ENCODE measurements around the gene MMD2. TPM values are rescaled to one million over a fixed set of nuclear protein-coding genes. Genes with fewer than 3 reads are reported as not detected.

The MMD2 gene
- total RNA-seq, 4 donors from 2014 or later: not detected

DNA sequence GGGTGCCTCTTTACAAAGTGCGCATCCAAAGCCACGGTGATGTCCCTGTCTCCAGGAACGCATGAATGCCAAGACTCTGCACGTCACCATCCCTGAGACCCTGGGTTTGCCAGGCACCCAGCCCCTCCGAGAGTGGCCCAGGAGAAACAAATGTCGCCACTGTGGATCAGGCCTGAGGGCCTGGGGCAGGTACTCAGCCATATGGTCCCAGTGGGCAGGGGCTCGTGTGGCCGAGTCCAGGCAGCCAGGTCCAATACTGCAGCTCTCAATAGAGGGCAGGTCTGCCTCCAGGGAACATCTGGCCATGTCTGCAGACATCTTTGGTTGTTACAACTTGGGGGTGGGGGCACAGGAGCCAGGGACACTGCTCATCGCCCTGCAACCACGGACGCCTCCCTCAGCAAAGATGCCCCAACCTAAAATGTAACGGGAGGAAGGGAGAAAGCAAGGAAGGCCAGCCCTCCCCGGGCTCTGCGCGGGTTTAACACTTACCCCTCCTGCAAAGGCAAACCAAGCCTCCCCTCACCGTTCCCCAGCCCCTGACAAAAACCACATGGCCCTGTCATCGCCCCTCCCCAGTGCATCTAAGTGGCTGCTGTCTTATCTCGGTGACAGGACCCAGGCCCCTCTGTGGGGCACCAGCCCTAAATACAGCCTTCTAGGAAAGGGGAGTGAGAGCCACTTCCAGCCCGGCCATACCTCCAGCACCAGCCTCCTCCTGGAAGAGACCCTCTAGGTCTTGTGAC is 86.9 kb downstream of the MMD2 start:
- intact Hi-C loops (cut with DNase I; ENCODE audit: low total_unique reads): no loop called here
- Histone ChIP-seq H3K27ac (no peak overlapping the region), H3K36me3 (no peaks in the 10 kb centered on the region), H3K4me3 (no peak overlapping the region), H3K27me3 (no peaks in the 10 kb centered on the region), H3K9me3 (no peaks in the 10 kb centered on the region), H3K4me1 (no peaks in the 10 kb centered on the region)
- no peak for TF ChIP-seq POLR2A (IDR thresholded peaks at IDR 0.05)
- DNase-seq: no peak

DNA sequence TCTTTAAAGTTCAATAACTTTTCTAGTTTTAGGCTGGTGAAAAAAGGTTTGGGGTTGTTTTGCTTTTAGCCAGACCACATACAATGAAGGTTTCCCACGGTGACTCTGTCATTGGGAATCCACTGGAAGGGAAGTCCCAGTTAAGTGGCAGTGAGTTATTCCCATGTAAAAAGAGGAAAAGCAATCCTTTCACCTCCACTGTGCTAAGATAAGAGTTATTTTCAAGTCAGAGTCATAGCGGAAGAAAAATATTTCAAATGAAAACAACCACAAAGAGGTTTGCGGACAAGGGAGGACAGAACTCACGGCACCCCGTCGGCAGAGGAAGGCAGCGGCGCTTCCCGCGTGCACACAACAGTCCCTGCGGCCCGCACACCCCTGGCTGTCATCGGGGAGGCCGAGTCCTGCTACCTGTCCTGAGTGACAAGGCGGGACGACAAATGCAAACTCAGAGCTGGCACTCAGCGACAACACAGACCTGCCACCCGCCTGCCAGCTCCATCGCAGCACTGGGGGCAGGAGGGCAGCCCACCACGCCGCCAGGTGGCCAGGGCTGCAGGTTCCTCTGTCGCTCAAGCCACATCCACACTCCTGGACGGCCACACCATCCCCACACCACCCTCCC is 87.8 kb downstream of the MMD2 start:
- intact Hi-C loops (cut with DNase I; ENCODE audit: low total_unique reads): no loop called here
- no peaks in the 10 kb centered on the region for H3K36me3 ChIP-seq
- TF ChIP-seq, protein P1, sequence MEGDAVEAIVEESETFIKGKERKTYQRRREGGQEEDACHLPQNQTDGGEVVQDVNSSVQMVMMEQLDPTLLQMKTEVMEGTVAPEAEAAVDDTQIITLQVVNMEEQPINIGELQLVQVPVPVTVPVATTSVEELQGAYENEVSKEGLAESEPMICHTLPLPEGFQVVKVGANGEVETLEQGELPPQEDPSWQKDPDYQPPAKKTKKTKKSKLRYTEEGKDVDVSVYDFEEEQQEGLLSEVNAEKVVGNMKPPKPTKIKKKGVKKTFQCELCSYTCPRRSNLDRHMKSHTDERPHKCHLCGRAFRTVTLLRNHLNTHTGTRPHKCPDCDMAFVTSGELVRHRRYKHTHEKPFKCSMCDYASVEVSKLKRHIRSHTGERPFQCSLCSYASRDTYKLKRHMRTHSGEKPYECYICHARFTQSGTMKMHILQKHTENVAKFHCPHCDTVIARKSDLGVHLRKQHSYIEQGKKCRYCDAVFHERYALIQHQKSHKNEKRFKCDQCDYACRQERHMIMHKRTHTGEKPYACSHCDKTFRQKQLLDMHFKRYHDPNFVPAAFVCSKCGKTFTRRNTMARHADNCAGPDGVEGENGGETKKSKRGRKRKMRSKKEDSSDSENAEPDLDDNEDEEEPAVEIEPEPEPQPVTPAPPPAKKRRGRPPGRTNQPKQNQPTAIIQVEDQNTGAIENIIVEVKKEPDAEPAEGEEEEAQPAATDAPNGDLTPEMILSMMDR (IDR thresholded peaks at IDR 0.05): no peak
- TF ChIP-seq POLR2A (IDR thresholded peaks at IDR 0.05): no peak
- no peaks in the 10 kb centered on the region for H3K9me3 ChIP-seq
- H3K4me1 ChIP-seq: no peaks in the 10 kb centered on the region
- H3K4me3 ChIP-seq: no peak overlapping the region
- DNase-seq: no peak
- no peaks in the 10 kb centered on the region for H3K27me3 ChIP-seq
- H3K27ac ChIP-seq: no peak overlapping the region

DNA sequence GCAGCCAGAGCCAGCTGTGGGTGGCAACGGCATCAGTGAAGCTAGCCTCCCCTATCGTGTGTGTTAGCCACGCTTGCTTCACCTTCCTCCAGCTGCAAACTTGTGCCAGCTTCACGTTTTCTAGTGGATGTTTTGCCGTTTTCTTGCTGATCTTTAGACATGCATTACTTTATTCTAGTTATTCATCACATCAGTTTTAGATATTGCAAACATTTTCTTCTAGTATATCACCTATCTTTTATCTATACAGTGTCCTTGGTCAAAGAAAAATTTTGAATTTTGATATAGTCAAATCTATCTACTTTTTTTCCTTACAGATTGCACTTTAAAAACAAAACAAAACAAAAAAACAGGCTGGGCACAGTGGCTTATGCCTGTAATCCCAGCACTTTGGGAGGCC is 90.5 kb downstream of the MMD2 start:
- Histone ChIP-seq H3K4me1 (no peaks in the 10 kb centered on the region), H3K36me3 (no peaks in the 10 kb centered on the region), H3K27ac (no peak overlapping the region), H3K27me3 (no peaks in the 10 kb centered on the region), H3K9me3 (no peaks in the 10 kb centered on the region), H3K4me3 (no peak overlapping the region)
- intact Hi-C loops (cut with DNase I; ENCODE audit: low total_unique reads): no loop called here
- DNase-seq: no peak
- no peak for TF ChIP-seq POLR2A (IDR thresholded peaks at IDR 0.05)
- TF ChIP-seq, protein P1 (IDR thresholded peaks at IDR 0.05): no peak

DNA sequence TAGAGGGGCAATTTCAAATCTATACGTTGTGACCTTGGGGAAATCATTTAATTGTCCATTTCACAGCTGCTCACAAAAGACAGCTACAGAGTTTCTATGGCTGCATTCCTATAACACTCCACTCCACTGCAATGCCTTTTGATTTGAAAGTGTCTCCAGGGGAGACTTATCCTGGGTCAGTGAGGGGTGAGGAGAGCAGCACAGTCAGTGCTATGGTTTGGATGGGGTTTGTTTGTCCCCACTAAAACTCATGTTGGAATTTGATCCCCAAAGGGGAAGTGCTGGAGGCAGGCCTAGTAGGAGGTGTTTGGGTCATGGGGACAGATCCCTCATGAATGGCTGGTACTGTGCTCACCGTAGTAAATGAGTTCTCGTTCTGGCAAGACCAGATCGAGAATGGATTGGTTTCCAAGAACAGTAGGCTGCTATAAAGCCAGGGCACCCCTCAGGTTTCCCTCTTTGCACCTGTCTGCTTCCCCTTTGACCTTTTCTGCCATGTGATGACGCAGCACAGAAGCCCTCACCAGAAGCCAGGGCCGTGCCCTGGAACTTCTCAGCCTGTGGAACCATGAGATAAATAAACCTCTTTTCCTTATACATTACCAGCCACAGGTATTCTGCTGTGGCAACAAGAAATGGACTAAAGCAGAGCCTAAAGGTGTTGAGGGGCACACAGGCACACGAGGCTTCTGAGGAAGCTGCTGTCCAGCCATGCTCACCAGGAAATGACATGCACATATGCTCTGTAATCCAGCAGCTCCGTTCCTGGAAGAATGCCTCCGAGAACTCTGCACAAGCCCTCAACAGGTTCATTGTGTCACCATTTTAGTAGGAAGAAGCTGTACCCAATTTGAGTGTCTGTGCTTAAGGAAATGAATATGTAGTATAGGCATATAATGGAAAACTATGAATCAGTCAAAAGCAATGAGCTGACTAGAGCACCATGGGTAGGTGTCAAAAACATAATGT is 92.2 kb downstream of the MMD2 start:
- no peaks in the 10 kb centered on the region for H3K27me3 ChIP-seq
- no peaks in the 10 kb centered on the region for H3K4me1 ChIP-seq
- H3K27ac ChIP-seq: no peak overlapping the region
- intact Hi-C loops (cut with DNase I; ENCODE audit: low total_unique reads): no loop called here
- TF ChIP-seq, protein P1 (IDR thresholded peaks at IDR 0.05): no peak
- no peak for TF ChIP-seq POLR2A (IDR thresholded peaks at IDR 0.05)
- no peak for DNase-seq
- no peaks in the 10 kb centered on the region for H3K36me3 ChIP-seq
- H3K9me3 ChIP-seq: no peaks in the 10 kb centered on the region
- H3K4me3 ChIP-seq: no peak overlapping the region

DNA sequence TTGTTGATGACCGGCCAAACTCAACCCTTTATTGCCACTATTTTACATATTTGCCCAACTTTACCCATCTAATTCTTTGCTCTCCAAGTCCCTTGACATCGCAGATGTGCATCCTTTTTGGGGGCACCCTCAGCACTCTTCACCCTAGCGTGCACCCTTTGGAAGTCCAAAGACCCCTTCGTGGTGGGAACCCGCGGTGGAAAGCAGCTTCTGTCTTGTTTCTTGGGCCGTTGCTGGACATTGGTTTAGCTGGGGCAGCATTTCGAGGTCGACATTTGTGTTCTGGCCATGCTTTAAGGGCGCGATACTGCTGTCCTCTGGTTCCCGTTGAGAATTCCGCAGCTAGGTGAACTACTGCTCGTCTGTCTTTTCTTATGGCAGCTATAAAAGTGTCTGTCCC is 96.8 kb downstream of the MMD2 start:
- TF ChIP-seq POLR2A (IDR thresholded peaks at IDR 0.05): no peak
- no peaks in the 10 kb centered on the region for H3K27me3 ChIP-seq
- intact Hi-C loops (cut with DNase I; ENCODE audit: low total_unique reads): no loop called here
- no peak overlapping the region for H3K27ac ChIP-seq
- no peak for DNase-seq
- peak overlapping the region; percentile 0 to 10 for H3K4me3 ChIP-seq
- no peaks in the 10 kb centered on the region for H3K36me3 ChIP-seq
- no peaks in the 10 kb centered on the region for H3K9me3 ChIP-seq
- no peaks in the 10 kb centered on the region for H3K4me1 ChIP-seq

Data from uterus (tissue), 4 donors.